Measurements from ENCODE around the gene IPO13.

Gene IPO13

GRCh38 chr1:43946236-43947060, at the start of gene IPO13:
TSS of gene IPO13 (plus strand) at chr1:43946950. CDS start at chr1:43947601, 651 bp downstream.
- peak; percentile 97 for DNase-seq (ENCODE audit: low read depth)

GRCh38 chr1:43898981-43899380, 47.8 kb upstream of the IPO13 start:
- DNase-seq (ENCODE audit: low read depth) = no peak

- no peak for DNase-seq (ENCODE audit: low read depth)
Measured at GRCh38 chr1:43900386-43900785, 46.4 kb upstream of the IPO13 start.

GRCh38 chr1:43901196-43901961, 45.4 kb upstream of the IPO13 start:
- no peak for DNase-seq (ENCODE audit: low read depth)

- no peak for DNase-seq (ENCODE audit: low read depth)
Measured at GRCh38 chr1:43902058-43902831, 44.5 kb upstream of the IPO13 start.

- DNase-seq (ENCODE audit: low read depth) = no peak
Measured at GRCh38 chr1:43904660-43905551, 41.8 kb upstream of the IPO13 start.

- no peak for DNase-seq (ENCODE audit: low read depth)
Measured at GRCh38 chr1:43908226-43908625, 38.5 kb upstream of the IPO13 start.

- peak; percentile 26 for DNase-seq (ENCODE audit: low read depth)
Measured at GRCh38 chr1:43908858-43909257, 37.9 kb upstream of the IPO13 start.

GRCh38 chr1:43910343-43910742, 36.4 kb upstream of the IPO13 start:
- DNase-seq (ENCODE audit: low read depth) = no peak

- no peak for DNase-seq (ENCODE audit: low read depth)
Measured at GRCh38 chr1:43912607-43913006, 34.1 kb upstream of the IPO13 start.

- no peak for DNase-seq (ENCODE audit: low read depth)
Measured at GRCh38 chr1:43913051-43913501, 33.7 kb upstream of the IPO13 start.

- no peak for DNase-seq (ENCODE audit: low read depth)
Measured at GRCh38 chr1:43913666-43914360, 32.9 kb upstream of the IPO13 start.

GRCh38 chr1:43914576-43915525, 31.9 kb upstream of the IPO13 start:
- no peak for DNase-seq (ENCODE audit: low read depth)

- DNase-seq (ENCODE audit: low read depth) = no peak
Measured at GRCh38 chr1:43919906-43920305, 26.8 kb upstream of the IPO13 start.

GRCh38 chr1:43921022-43921421, 25.7 kb upstream of the IPO13 start:
- DNase-seq (ENCODE audit: low read depth) = no peak

- DNase-seq (ENCODE audit: low read depth) = peak; percentile 75
Measured at GRCh38 chr1:43924516-43924915, 22.2 kb upstream of the IPO13 start.

GRCh38 chr1:43925846-43926245, 20.9 kb upstream of the IPO13 start:
- no peak for DNase-seq (ENCODE audit: low read depth)

GRCh38 chr1:43930168-43930948, 16.4 kb upstream of the IPO13 start:
- no peak for DNase-seq (ENCODE audit: low read depth)

- no peak for DNase-seq (ENCODE audit: low read depth)
Measured at GRCh38 chr1:43930949-43931275, 15.8 kb upstream of the IPO13 start.
